DMS79 treated with DMSO at 0.1 percent for 48 hours (cell line): Measurements from ENCODE around the gene FAM219A.

Experiments used
- DNase-seq: peaks from one replicate; lab custom pipeline; 2025; lab: John Stamatoyannopoulos, UW

Gene FAM219A

GRCh38 chr9:34349324-34349723 lies 109.0 kb downstream of the FAM219A start:
- DNase-seq: no peak
